C4-2B (cell line): ENCODE data around the gene NOTUM.
"Not testable (repeated sequence)": the region's sequence is repeated elsewhere in the genome, so short reads cannot be mapped to it uniquely, and the experiment has no call there.

Source experiments
- CTCF ChIP-seq: fragments of 450-650 bp; conservative IDR thresholded peaks from 2 replicates; pipeline ENCODE4 v1.5.1; 2017; ENCODE audit warnings: mild to moderate bottlenecking
- ZFX ChIP-seq: fragments of 450-650 bp; IDR thresholded peaks from 2 replicates; pipeline ENCODE4 v1.6.1; 2017

GRCh38 chr17:81953443-81953842 is 7.5 kb downstream of the NOTUM start:
- not testable (repeated sequence) for TF ChIP-seq CTCF, ZFX
